ENCODE data around the gene DGKH.
A peak's percentile ranks its signal among the peaks of the same experiment; 100 is the strongest.

The DGKH gene

DNA sequence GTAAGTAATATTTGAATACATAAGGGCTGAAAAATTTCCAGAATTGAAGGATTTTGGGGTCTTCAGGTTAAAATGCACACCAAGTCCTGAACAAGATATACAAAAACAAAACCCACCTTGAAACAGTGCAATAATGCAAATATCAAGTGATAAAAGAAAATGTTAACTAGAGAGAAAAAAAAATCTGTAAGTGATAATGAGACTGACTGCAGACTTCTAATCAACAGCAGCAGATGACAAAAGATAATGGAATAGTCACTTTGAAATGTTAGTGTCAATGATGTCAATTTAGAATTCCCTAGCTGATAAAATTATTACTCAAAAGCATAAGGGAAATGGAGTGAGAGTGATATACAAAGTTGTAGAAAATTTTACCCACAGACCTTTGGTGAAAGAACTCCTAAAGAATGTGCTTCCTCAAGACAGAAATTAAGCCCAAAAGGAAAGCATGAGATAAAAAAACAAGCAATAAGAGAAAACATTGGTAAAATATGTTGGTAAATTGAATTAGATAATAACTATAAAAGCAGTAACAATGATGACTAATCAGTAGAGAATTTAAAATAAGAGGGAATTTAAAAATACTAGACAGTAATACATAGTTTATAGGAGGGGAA is 12.4 kb upstream of the DGKH start:
- DNase-seq (ENCODE audit: low read depth): no peak
- TF ChIP-seq, protein P1, sequence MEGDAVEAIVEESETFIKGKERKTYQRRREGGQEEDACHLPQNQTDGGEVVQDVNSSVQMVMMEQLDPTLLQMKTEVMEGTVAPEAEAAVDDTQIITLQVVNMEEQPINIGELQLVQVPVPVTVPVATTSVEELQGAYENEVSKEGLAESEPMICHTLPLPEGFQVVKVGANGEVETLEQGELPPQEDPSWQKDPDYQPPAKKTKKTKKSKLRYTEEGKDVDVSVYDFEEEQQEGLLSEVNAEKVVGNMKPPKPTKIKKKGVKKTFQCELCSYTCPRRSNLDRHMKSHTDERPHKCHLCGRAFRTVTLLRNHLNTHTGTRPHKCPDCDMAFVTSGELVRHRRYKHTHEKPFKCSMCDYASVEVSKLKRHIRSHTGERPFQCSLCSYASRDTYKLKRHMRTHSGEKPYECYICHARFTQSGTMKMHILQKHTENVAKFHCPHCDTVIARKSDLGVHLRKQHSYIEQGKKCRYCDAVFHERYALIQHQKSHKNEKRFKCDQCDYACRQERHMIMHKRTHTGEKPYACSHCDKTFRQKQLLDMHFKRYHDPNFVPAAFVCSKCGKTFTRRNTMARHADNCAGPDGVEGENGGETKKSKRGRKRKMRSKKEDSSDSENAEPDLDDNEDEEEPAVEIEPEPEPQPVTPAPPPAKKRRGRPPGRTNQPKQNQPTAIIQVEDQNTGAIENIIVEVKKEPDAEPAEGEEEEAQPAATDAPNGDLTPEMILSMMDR (conservative IDR thresholded peaks at IDR 0.05; ENCODE audit: low read depth, low read length): no peak
- no peak overlapping the region for H3K4me3 ChIP-seq (ENCODE audit: low read depth, low read length)

DNA sequence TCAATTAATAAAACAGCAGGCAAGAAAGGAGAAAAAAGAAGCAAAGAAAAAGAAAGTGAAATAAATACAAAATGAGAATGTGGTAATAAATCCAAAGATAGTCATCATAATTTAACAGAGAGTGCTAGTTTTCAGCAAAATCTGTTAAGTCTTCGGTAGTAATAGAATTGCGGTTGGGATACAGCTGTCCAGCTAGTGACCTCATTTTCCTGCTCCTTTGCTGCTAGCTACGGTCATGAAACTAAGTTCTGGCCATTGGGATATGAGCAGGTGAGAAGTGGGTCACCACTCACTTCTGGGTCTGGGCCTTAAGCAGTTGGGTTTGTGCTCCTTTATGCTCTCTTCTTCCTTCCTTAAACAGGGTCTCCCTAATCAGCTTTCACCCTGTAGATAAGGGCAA is 11.7 kb upstream of the DGKH start:
- TF ChIP-seq, protein P1 (conservative IDR thresholded peaks at IDR 0.05; ENCODE audit: low read depth, low read length): no peak
- no peak overlapping the region for H3K4me3 ChIP-seq (ENCODE audit: low read depth, low read length)
- no peak for DNase-seq (ENCODE audit: low read depth)

- TF ChIP-seq, protein P1 (conservative IDR thresholded peaks at IDR 0.05; ENCODE audit: low read depth, low read length): no peak
- DNase-seq (ENCODE audit: low read depth): no peak
- no peak overlapping the region for H3K4me3 ChIP-seq (ENCODE audit: low read depth, low read length)
These were observed 9.6 kb upstream of the DGKH start for GRCh38 chr13:42038661-42039456.

- DNase-seq (ENCODE audit: low read depth): no peak
- peak overlapping the region; percentile 69 for H3K4me3 ChIP-seq (ENCODE audit: low read depth, low read length)
- TF ChIP-seq, protein P1 (conservative IDR thresholded peaks at IDR 0.05; ENCODE audit: low read depth, low read length): peak; percentile 24
These were observed 8.9 kb upstream of the DGKH start for GRCh38 chr13:42039457-42039945.

DNA sequence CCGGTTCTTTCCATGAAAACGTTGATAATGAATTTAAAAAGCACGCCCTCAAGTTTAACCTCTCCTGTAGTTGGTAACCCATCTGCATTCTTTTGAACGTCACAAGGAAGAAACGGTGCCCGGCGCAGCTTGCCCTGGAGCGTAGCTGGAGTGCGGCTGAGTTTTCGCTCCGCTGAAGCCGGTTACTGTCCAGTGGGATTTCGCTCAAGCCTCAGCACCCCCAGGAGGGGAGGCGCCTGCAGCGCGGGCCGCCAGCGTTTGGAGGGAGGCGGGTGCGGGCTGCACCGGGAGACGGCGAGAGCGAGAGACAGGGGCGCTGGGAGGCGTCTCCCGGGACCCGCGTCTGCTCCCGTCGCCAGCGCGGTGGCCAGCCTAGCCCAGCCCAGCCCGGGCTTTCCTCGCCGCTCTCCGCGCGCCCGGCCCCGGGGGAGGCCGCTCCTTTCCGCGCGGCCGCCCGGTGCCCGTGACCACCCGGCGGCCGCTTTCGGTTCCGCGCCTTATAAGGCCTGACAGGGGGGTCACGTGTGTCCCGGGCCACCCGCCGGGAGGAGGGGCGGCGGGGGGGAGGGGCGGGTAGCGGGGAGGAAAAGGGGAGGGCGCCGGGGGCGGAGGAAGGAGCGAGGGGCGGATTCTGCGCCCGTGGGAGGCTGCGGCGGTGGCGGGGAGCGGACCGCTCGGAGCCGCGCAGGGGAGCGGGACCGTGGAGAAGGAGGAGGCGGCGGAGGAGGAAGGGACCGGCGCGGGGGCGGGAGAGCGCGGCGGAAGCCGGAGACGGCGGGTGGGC is 8.3 kb upstream of the DGKH start:
- peak; percentile 90 for DNase-seq (ENCODE audit: low read depth)
- TF ChIP-seq, protein P1 (conservative IDR thresholded peaks at IDR 0.05; ENCODE audit: low read depth, low read length): peak; percentile 22
- H3K4me3 ChIP-seq (ENCODE audit: low read depth, low read length): peak overlapping the region; percentile 69

GRCh38 chr13:42040730-42041010 is 7.8 kb upstream of the DGKH start:
- TF ChIP-seq, protein P1 (conservative IDR thresholded peaks at IDR 0.05; ENCODE audit: low read depth, low read length): no peak
- H3K4me3 ChIP-seq (ENCODE audit: low read depth, low read length): peak overlapping the region; percentile 69
- no peak for DNase-seq (ENCODE audit: low read depth)

Measured in choroid plexus epithelial cell (primary cell).